22Rv1 (cell line): Measurements from ENCODE around the gene NEK11.

Experiments
- CTCF ChIP-seq: fragments of 450-650 bp; IDR thresholded peaks from 2 replicates; pipeline ENCODE4 v1.5.1; 2017; ENCODE audit warnings: mild to moderate bottlenecking
- ZFX ChIP-seq: fragments of 450-650 bp; IDR thresholded peaks from 2 replicates; pipeline ENCODE4 v1.6.1; 2017; ENCODE audit warnings: antibody characterized with exemption, borderline replicate concordance

DNA sequence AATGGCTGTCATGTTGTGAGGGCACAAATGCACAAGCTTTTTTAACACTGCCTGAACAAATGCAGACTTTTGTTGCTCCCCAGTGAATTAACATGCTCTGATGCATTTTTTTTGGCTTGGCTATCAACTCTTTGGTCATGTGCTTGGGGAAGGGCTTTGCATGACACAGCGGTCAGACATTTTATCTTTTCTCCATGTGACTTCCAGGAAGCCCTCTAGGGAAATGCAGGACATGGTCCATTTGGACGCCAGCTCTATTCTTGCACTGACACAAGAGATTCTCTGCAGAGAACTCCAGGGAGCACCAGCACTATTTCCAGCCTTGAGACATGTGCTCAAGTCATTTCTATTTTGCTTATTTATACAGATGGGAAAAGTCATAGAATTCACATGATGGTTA is 46.2 kb downstream of the NEK11 start:
- TF ChIP-seq CTCF (no peak), ZFX (no peak)
